ENCODE measurements around the gene DCAF10. TPM values are rescaled to one million over a fixed set of nuclear protein-coding genes. Genes with fewer than 3 reads are reported as not detected.

Gene DCAF10
- total and polyA plus RNA-seq, 2 of the 13 experiments (the other 11 are each of a cell fraction or from before 2014, with no cell fraction given), result 9.2 to 20.3 TPM

GRCh38 chr9:37903647-37904444 lies 103.2 kb downstream of the DCAF10 start, which contains the start of gene SLC25A51 (continued):
- TF ChIP-seq ZNF18 (CRISPR knock-in tag; IDR thresholded peaks at IDR 0.05; ENCODE audit: insufficient replicate concordance) (no peak), PHF20 (CRISPR knock-in tag; IDR thresholded peaks at IDR 0.05) (peak; percentile 92), KLF13 (CRISPR knock-in tag; IDR thresholded peaks at IDR 0.05) (no peak), ZBTB44 (CRISPR knock-in tag; IDR thresholded peaks at IDR 0.05) (0 out of 2 replicates have a peak, but pooled peaks have one; percentile 50), KLF12 (CRISPR knock-in tag; IDR thresholded peaks at IDR 0.05; ENCODE audit: borderline replicate concordance) (peak; percentile 98), CHD4 (IDR thresholded peaks at IDR 0.05; ENCODE audit: borderline replicate concordance, low read length) (no peak), ZNF431 (CRISPR knock-in tag; IDR thresholded peaks at IDR 0.05; ENCODE audit: borderline replicate concordance, low read depth) (peak; percentile 79; the same call in 1 of the 2 replicates), RARA (CRISPR knock-in tag; IDR thresholded peaks at IDR 0.05) (peak; percentile 63; the same call in 1 of the 2 replicates), ZC3H4 (CRISPR knock-in tag; IDR thresholded peaks at IDR 0.05; ENCODE audit: borderline replicate concordance) (no peak), SMAD3 (CRISPR knock-in tag; IDR thresholded peaks at IDR 0.05) (peak; percentile 79; the same call in 1 of the 2 replicates), POGK (CRISPR knock-in tag; conservative IDR thresholded peaks at IDR 0.05) (peak; percentile 96), ZNF780A (CRISPR knock-in tag; IDR thresholded peaks at IDR 0.05) (peak; percentile 27; the same call in 1 of the 2 replicates), ARNTL (CRISPR knock-in tag; IDR thresholded peaks at IDR 0.05) (peak; percentile 73), CBX2 (IDR thresholded peaks at IDR 0.05; ENCODE audit: low read depth, low read length) (no peak), CBX2 (CRISPR knock-in tag; IDR thresholded peaks at IDR 0.05; ENCODE audit: low read depth) (0 out of 2 replicates have a peak, but pooled peaks have one; percentile 59), ZKSCAN5 (CRISPR knock-in tag; IDR thresholded peaks at IDR 0.05) (no peak), CEBPB (IDR thresholded peaks at IDR 0.05; ENCODE audit: borderline replicate concordance, low read depth, low read length) (no peak), MED13 (CRISPR knock-in tag; IDR thresholded peaks at IDR 0.05) (peak; percentile 68), SNRNP70 (IDR thresholded peaks at IDR 0.05; ENCODE audit: low read depth, low read length) (no peak), BHLHE40 (IDR thresholded peaks at IDR 0.05; ENCODE audit: low read length) (peak; percentile 94)
- TF ChIP-seq, protein P1, sequence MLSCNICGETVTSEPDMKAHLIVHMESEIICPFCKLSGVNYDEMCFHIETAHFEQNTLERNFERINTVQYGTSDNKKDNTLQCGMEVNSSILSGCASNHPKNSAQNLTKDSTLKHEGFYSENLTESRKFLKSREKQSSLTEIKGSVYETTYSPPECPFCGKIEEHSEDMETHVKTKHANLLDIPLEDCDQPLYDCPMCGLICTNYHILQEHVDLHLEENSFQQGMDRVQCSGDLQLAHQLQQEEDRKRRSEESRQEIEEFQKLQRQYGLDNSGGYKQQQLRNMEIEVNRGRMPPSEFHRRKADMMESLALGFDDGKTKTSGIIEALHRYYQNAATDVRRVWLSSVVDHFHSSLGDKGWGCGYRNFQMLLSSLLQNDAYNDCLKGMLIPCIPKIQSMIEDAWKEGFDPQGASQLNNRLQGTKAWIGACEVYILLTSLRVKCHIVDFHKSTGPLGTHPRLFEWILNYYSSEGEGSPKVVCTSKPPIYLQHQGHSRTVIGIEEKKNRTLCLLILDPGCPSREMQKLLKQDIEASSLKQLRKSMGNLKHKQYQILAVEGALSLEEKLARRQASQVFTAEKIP (CRISPR knock-in tag; IDR thresholded peaks at IDR 0.05; ENCODE audit: borderline replicate concordance), result no peak

Data from HepG2 (cell line).